ENCODE data around the gene TPI1.
"Not testable (repeated sequence)": the region's sequence is repeated elsewhere in the genome, so short reads cannot be mapped to it uniquely, and the experiment has no call there.

The TPI1 gene

DNA sequence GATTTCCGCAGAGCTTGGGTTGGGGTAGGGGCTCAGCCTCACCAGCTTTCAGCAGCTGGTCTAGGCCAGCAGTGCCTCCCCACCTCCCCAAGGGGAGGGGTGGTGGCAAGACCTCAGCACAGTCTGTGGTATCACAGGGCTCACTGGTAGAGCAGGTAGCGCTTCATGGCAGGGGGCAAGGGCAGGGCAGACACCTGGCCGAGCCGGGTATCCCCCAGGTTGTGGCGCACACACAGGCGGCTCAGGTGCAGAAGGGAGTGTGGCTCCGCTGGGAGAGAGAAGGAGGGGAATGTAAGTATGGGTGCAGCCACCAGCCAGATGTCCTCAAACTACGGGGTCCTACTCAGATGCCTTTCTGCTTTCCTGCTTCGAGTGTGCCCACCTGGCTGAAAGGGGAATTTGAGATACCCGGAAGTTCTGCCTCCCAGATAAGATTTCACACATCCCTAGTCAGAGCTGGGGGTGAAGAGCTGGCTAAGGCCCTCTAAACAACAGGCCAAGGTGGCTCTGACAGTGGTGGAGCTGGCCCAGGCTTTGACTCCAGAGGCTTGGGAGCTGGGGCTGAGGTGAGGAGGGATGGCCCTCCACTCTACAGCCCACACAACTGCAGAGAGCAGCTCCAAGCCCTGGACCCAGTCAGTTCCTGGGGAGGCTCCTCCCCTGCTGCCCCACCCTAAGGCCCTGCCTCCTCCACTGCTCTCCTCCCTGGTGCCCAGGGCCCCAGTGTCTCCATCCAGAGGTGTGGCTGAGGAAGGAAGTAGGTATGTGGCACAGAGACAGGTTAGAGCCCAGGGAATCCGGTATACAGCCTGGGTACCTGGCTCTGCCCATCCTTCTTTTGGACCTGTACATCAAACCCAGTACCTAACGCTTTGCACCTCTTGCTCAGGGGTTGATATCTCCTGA is 4.0 kb downstream of the TPI1 start:
- Histone ChIP-seq H3K36me3 (ENCODE audit: control insufficient read depth, low read length) (peaks cover 69% of the 10 kb centered on the region), H3K27ac (ENCODE audit: low read depth, low read length) (peak overlapping the region; percentile 42)

DNA sequence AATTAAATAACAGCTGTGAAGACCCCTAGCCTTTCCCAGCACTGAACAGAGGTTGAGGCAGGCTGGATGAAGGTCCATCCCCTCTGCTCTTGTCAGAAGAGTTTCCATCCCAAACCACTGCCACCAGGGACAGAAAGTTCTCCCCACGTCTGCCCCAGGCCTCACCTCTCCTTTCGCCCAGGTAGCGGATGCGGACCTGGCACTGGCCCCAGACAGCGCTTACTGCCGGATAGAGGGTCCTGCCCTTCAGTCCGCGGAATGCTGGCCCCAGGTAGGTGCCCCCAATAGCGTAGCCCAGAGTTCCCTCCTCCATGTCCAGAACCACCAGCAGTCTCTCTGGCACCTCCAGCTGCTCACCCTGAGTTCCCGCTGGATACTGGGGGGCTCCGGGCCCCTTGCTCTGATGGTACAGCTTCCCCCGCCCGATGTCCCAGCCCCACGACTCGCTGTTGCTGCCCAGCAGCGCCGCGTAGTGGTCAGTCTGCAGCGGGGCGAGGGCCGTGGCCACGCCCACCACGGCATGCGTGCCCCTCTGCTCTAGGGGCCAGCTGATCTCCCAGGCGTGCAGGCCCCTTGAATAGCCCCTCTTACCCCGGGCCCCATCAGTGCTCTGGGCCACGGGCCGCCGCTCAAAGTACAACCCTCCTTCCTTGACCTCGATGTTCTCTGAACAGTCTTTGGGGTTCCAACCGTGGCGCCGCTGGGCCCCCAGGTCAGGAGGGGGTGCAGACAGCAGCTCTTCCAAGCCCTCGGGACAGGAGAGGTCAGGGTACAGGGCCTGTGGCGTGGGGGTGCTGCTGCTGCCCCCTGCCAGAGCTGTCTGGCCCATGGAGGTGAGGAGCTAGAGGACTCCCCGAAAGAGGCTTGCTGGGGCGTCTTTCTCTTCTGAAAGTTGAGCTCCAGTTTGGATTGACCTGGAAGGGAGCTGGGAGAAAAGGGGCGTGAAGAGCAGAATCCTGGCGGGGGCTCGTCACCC is 5.0 kb downstream of the TPI1 start:
- Histone ChIP-seq H3K4me1 (ENCODE audit: control insufficient read depth, low read length) (peaks cover 46% of the 10 kb centered on the region), H3K27me3 (ENCODE audit: control insufficient read depth, low read length) (no peaks in the 10 kb centered on the region; the same call in 1 of the 2 replicates), H3F3A (ENCODE audit: control insufficient read depth, insufficient read depth) (peaks cover 34% of the 10 kb centered on the region), H3K9me3 (ENCODE audit: control insufficient read depth, insufficient read depth, low read length) (no peaks in the 10 kb centered on the region), H3K4me2 (ENCODE audit: low read length) (peak overlapping the region; percentile 88), H3K79me2 (ENCODE audit: control insufficient read depth, low read length) (peaks cover 34% of the 10 kb centered on the region), H4K20me1 (ENCODE audit: control insufficient read depth, insufficient read depth, low read depth, low read length) (peaks cover 24% of the 10 kb centered on the region), H3K27ac (ENCODE audit: low read depth, low read length) (peak overlapping the region; percentile 61), H3K36me3 (ENCODE audit: control insufficient read depth, low read length) (peaks cover 66% of the 10 kb centered on the region), H3K9me2 (replicated peaks; ENCODE audit: control insufficient read depth, low read length) (no peaks in the 10 kb centered on the region), H3K4me3 (ENCODE audit: low read length) (peak overlapping the region; percentile 78)
- no peak for TF ChIP-seq EZH2phosphoT487 (IDR thresholded peaks at IDR 0.05; ENCODE audit: borderline replicate concordance, low read length)
- TF ChIP-seq, protein P1, sequence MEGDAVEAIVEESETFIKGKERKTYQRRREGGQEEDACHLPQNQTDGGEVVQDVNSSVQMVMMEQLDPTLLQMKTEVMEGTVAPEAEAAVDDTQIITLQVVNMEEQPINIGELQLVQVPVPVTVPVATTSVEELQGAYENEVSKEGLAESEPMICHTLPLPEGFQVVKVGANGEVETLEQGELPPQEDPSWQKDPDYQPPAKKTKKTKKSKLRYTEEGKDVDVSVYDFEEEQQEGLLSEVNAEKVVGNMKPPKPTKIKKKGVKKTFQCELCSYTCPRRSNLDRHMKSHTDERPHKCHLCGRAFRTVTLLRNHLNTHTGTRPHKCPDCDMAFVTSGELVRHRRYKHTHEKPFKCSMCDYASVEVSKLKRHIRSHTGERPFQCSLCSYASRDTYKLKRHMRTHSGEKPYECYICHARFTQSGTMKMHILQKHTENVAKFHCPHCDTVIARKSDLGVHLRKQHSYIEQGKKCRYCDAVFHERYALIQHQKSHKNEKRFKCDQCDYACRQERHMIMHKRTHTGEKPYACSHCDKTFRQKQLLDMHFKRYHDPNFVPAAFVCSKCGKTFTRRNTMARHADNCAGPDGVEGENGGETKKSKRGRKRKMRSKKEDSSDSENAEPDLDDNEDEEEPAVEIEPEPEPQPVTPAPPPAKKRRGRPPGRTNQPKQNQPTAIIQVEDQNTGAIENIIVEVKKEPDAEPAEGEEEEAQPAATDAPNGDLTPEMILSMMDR (IDR thresholded peaks at IDR 0.05; ENCODE audit: low read depth, low read length, poor library complexity, severe bottlenecking): peak; percentile 92

More for the DNA sequence above, 4.0 kb downstream of the TPI1 start:
- Histone ChIP-seq H3K9me2 (replicated peaks; ENCODE audit: control insufficient read depth, low read length) (no peaks in the 10 kb centered on the region), H3K4me1 (ENCODE audit: control insufficient read depth, low read length) (peaks cover 55% of the 10 kb centered on the region), H3K4me3 (ENCODE audit: low read length) (peak overlapping the region; percentile 78), H3K4me2 (ENCODE audit: low read length) (peak overlapping the region; percentile 88), H3K79me2 (ENCODE audit: control insufficient read depth, low read length) (peaks cover 40% of the 10 kb centered on the region), H4K20me1 (ENCODE audit: control insufficient read depth, insufficient read depth, low read depth, low read length) (peaks cover 24% of the 10 kb centered on the region), H3F3A (ENCODE audit: control insufficient read depth, insufficient read depth) (peaks cover 34% of the 10 kb centered on the region), H3K27me3 (ENCODE audit: control insufficient read depth, low read length) (no peaks in the 10 kb centered on the region; the same call in 1 of the 2 replicates), H3K9me3 (ENCODE audit: control insufficient read depth, insufficient read depth, low read length) (no peaks in the 10 kb centered on the region)
- TF ChIP-seq EZH2phosphoT487 (IDR thresholded peaks at IDR 0.05; ENCODE audit: borderline replicate concordance, low read length): no peak
- TF ChIP-seq, protein P1 (IDR thresholded peaks at IDR 0.05; ENCODE audit: low read depth, low read length, poor library complexity, severe bottlenecking): no peak

DNA sequence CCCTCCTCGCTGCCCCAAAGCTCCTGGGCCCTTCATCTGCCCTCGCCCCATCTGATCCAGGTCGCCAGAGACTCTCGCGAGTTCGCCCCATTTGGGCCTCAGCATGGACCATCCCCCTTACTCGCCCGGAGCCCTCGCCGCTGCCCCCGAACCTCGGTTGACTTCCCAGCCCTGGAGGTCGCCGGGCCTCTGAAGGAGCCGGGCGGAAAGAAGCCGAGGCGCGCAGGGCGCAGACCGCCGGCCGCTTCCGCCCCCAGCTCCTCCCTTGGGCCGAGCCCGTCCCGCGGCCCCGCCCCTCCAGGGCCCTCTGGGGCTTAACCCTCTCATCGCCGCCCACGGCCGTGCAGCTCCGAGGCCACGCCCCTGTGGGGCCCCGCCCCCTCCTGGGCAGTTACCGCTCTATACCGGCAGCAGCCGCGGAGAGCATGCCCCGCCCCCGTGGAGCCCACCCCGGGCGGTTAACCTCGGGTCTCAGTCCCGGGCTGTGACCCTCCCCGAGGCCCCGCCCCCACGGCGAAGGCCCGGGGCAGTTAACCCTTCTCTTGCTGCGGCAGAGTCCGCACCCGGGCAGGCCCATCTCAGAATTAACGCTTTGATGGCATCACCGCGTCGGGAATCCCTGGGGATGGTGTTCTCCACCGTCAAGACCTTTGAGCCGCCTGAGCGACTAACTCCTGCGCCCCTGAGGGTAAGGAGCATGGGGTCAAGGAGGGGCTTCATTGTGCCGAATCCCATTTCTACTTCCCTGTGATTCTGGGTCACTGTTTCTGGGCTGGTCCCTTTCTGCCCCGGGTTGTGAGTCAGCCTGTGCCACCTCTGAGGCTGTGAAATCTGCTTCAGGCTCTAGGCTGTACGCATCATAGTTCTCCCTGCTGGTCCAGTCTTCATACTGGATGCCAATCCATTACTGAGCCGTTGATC is 6.0 kb downstream of the TPI1 start, which contains the start of gene SPSB2:
Gene SPSB2, minus strand, starts transcription at position 210 of the 921 bp plus-strand sequence. CDS start 402 bp downstream, outside the sequence.
- H3K9me3 ChIP-seq (ENCODE audit: control insufficient read depth, insufficient read depth, low read length): no peaks in the 10 kb centered on the region
- H3K79me2 ChIP-seq (ENCODE audit: control insufficient read depth, low read length): peaks cover 24% of the 10 kb centered on the region
- H3K36me3 ChIP-seq (ENCODE audit: control insufficient read depth, low read length): peaks cover 58% of the 10 kb centered on the region
- peak within 1 kb of the TSS; percentile 78 for H3K4me3 ChIP-seq (ENCODE audit: low read length)
- peaks cover 32% of the 10 kb centered on the region for H3F3A ChIP-seq (ENCODE audit: control insufficient read depth, insufficient read depth)
- H4K20me1 ChIP-seq (ENCODE audit: control insufficient read depth, insufficient read depth, low read depth, low read length): peaks cover 20% of the 10 kb centered on the region
- TF ChIP-seq, protein P1 (IDR thresholded peaks at IDR 0.05; ENCODE audit: low read depth, low read length, poor library complexity, severe bottlenecking): no peak
- no peak for TF ChIP-seq EZH2phosphoT487 (IDR thresholded peaks at IDR 0.05; ENCODE audit: borderline replicate concordance, low read length)
- peak within 1 kb of the TSS; percentile 61 for H3K27ac ChIP-seq (ENCODE audit: low read depth, low read length)
- H3K9me2 ChIP-seq (replicated peaks; ENCODE audit: control insufficient read depth, low read length): no peaks in the 10 kb centered on the region
- H3K27me3 ChIP-seq (ENCODE audit: control insufficient read depth, low read length): no peaks in the 10 kb centered on the region; the same call in 1 of the 2 replicates
- peaks cover 46% of the 10 kb centered on the region for H3K4me1 ChIP-seq (ENCODE audit: control insufficient read depth, low read length)
- peak within 1 kb of the TSS; percentile 88 for H3K4me2 ChIP-seq (ENCODE audit: low read length)

DNA sequence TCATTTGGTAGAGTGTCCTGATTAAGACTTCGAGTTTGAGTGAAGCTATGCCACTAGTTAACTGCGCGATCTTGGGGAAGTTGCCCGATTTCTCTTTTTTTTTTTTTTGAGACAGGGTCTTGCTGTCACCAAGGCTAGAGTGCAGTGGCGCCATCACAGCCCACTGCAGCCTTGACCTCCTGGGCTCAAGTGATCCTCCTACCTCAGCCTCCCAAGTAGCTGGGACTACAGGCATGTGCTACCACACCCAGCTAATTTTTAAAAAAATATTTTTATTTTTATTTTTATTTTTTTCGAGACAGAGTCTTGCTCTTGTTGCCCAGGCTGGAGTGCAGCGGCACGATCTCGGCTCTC is 6.7 kb downstream of the TPI1 start:
- peaks cover 28% of the 10 kb centered on the region for H3F3A ChIP-seq (ENCODE audit: control insufficient read depth, insufficient read depth)
- not testable (repeated sequence) for H3K27ac ChIP-seq (ENCODE audit: low read depth, low read length); H3K9me3 ChIP-seq (ENCODE audit: control insufficient read depth, insufficient read depth, low read length); H3K27me3 ChIP-seq (ENCODE audit: control insufficient read depth, low read length); H3K9me2 ChIP-seq (replicated peaks; ENCODE audit: control insufficient read depth, low read length)
- peaks cover 17% of the 10 kb centered on the region for H3K79me2 ChIP-seq (ENCODE audit: control insufficient read depth, low read length)
- peak overlapping the region; percentile 88 for H3K4me2 ChIP-seq (ENCODE audit: low read length)
- H4K20me1 ChIP-seq (ENCODE audit: control insufficient read depth, insufficient read depth, low read depth, low read length): peaks cover 14% of the 10 kb centered on the region
- H3K4me1 ChIP-seq (ENCODE audit: control insufficient read depth, low read length): peaks cover 42% of the 10 kb centered on the region
- peaks cover 51% of the 10 kb centered on the region for H3K36me3 ChIP-seq (ENCODE audit: control insufficient read depth, low read length)
- peak overlapping the region; percentile 78 for H3K4me3 ChIP-seq (ENCODE audit: low read length)

Data from DOHH2 (cell line).